Testis (tissue), 2 donors: ENCODE data around the gene DENND2D.

Experiments used
- POLR2A ChIP-seq: fragments of 450-650 bp; IDR thresholded peaks from one replicate; pipeline ENCODE4 v1.6.1; 2017; ENCODE audit warnings: antibody characterized with exemption, mild to moderate bottlenecking, moderate library complexity
- TF ChIP-seq, protein P1 (sequence below), 3 experiments: fragments of 450-650 bp in 2 of 3; fragments of 200-600 bp in 1 of 3; sonication (generic) in 1 of 3; IDR thresholded peaks; one replicate each; pipeline ENCODE4 v1.5.1; 2016 to 2019; ENCODE audit warnings: antibody characterized with exemption in 3 of 3, mild to moderate bottlenecking in 2 of 3, moderate library complexity in 1 of 3

DNA sequence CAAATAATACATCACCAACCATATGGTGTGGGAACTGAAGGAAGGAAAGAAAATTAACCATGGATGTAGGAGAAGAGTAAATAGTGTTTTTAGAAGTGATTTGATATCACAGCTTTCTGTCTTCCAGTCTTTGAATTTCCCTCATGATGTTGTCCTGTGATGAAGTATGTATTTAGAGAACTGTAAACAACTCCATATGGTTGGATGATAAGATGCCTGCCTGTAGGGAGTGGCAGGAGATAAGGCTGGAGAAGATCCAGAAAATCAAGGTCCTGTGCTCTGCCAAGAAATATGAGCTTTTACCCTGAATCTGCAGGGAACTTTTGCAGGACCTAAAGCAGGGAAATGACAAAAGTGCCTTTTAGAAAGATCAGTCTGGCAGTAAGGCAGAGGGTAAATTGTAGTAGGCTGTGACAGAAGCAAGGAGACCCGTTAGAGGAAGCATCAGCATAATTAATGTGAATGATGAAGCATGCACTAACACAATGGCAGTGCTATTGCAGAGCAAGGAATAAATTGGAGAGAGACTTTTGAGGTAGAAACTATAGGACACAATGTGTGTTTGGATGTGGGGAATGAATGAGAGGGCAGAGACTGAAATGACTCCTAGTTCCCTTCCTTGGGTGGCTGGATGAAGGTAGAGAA, 38.5 kb downstream of the DENND2D start:
- TF ChIP-seq, protein P1, sequence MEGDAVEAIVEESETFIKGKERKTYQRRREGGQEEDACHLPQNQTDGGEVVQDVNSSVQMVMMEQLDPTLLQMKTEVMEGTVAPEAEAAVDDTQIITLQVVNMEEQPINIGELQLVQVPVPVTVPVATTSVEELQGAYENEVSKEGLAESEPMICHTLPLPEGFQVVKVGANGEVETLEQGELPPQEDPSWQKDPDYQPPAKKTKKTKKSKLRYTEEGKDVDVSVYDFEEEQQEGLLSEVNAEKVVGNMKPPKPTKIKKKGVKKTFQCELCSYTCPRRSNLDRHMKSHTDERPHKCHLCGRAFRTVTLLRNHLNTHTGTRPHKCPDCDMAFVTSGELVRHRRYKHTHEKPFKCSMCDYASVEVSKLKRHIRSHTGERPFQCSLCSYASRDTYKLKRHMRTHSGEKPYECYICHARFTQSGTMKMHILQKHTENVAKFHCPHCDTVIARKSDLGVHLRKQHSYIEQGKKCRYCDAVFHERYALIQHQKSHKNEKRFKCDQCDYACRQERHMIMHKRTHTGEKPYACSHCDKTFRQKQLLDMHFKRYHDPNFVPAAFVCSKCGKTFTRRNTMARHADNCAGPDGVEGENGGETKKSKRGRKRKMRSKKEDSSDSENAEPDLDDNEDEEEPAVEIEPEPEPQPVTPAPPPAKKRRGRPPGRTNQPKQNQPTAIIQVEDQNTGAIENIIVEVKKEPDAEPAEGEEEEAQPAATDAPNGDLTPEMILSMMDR (IDR thresholded peaks at IDR 0.05), result no peak
- no peak for TF ChIP-seq POLR2A
